ENCODE results near the gene HAP1.

DNA sequence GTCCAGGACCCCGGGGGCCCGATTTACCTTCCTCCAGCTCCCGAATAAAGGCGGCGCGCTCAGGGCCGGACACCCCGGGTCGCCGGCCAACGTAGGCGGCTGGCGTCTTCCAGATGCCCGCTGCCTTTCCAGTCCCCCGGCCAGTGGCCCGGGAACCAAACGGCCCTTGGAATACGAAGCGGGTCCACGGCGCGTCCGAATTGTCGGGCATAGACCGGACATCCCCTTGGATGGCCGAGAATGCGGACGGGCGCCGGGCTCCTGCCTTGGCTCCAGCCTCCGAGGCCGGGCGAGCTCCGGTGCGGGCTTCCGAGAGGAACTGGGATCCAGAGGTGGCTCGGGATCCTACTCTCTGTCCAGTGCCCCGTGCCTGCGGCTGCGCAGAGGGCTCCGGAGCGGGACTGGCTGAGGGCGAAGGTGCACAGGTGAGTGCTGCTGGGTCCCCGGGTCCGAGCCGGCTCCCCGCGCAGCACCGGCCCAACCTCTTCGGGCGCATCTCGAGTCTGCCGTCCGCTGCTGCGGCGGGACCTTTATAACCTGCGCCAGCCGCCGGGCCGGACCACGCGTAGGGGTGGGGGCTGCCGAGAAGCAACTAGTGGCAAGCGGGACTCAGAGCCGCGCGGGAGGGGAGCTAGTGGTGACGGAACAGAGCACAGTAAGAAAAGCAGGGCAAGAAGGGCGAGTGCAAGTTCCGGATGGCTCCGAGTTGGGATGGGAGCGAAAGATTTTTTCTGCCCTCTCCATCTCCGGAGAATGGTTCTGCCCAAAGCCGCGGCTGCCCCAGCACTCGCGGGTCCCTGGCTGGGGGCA lies at the start of gene HAP1:
- TF ChIP-seq, protein P1, sequence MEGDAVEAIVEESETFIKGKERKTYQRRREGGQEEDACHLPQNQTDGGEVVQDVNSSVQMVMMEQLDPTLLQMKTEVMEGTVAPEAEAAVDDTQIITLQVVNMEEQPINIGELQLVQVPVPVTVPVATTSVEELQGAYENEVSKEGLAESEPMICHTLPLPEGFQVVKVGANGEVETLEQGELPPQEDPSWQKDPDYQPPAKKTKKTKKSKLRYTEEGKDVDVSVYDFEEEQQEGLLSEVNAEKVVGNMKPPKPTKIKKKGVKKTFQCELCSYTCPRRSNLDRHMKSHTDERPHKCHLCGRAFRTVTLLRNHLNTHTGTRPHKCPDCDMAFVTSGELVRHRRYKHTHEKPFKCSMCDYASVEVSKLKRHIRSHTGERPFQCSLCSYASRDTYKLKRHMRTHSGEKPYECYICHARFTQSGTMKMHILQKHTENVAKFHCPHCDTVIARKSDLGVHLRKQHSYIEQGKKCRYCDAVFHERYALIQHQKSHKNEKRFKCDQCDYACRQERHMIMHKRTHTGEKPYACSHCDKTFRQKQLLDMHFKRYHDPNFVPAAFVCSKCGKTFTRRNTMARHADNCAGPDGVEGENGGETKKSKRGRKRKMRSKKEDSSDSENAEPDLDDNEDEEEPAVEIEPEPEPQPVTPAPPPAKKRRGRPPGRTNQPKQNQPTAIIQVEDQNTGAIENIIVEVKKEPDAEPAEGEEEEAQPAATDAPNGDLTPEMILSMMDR (IDR thresholded peaks at IDR 0.05) = no peak
- TF ChIP-seq, protein P2, sequence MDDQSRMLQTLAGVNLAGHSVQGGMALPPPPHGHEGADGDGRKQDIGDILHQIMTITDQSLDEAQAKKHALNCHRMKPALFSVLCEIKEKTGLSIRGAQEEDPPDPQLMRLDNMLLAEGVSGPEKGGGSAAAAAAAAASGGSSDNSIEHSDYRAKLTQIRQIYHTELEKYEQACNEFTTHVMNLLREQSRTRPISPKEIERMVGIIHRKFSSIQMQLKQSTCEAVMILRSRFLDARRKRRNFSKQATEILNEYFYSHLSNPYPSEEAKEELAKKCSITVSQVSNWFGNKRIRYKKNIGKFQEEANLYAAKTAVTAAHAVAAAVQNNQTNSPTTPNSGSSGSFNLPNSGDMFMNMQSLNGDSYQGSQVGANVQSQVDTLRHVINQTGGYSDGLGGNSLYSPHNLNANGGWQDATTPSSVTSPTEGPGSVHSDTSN (IDR thresholded peaks at IDR 0.05) = peak; percentile 35; the same call in 1 of the 2 replicates
- TF ChIP-seq POLR2A (IDR thresholded peaks at IDR 0.05; ENCODE audit: low read length) (peak; percentile 100), EP300 (IDR thresholded peaks at IDR 0.05) (no peak), JUNB (IDR thresholded peaks at IDR 0.05) (no peak), JUN (IDR thresholded peaks at IDR 0.05) (peak; percentile 84 to 91; a peak in 4 of 5 replicates), HOXA7 (CRISPR knock-in tag; IDR thresholded peaks at IDR 0.05) (no peak)
- TF ChIP-seq, protein P3, sequence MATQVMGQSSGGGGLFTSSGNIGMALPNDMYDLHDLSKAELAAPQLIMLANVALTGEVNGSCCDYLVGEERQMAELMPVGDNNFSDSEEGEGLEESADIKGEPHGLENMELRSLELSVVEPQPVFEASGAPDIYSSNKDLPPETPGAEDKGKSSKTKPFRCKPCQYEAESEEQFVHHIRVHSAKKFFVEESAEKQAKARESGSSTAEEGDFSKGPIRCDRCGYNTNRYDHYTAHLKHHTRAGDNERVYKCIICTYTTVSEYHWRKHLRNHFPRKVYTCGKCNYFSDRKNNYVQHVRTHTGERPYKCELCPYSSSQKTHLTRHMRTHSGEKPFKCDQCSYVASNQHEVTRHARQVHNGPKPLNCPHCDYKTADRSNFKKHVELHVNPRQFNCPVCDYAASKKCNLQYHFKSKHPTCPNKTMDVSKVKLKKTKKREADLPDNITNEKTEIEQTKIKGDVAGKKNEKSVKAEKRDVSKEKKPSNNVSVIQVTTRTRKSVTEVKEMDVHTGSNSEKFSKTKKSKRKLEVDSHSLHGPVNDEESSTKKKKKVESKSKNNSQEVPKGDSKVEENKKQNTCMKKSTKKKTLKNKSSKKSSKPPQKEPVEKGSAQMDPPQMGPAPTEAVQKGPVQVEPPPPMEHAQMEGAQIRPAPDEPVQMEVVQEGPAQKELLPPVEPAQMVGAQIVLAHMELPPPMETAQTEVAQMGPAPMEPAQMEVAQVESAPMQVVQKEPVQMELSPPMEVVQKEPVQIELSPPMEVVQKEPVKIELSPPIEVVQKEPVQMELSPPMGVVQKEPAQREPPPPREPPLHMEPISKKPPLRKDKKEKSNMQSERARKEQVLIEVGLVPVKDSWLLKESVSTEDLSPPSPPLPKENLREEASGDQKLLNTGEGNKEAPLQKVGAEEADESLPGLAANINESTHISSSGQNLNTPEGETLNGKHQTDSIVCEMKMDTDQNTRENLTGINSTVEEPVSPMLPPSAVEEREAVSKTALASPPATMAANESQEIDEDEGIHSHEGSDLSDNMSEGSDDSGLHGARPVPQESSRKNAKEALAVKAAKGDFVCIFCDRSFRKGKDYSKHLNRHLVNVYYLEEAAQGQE (IDR thresholded peaks at IDR 0.05) = no peak
